Transverse colon (tissue), 3 donors: ENCODE results near the gene TTLL3.

Experiments
- CTCF ChIP-seq, 5 experiments: fragments of 200-600 bp in 3 of 5; fragments of 450-650 bp in 2 of 5; sonication (generic) in 3 of 5; IDR thresholded peaks; 1 replicate in 2 of 5; 2 replicates in 3 of 5; pipeline ENCODE4 v1.5.1; 2016 to 2017; ENCODE audit warnings: antibody characterized with exemption in 5 of 5, inconsistent platforms in 3 of 5, mild to moderate bottlenecking in 2 of 5, moderate library complexity in 1 of 5
- POLR2A ChIP-seq: fragments of 450-650 bp; IDR thresholded peaks from one replicate; pipeline ENCODE4 v1.6.1; 2016; ENCODE audit warnings: antibody characterized with exemption, mild to moderate bottlenecking, moderate library complexity

GRCh38 chr3:9859530-9860025 lies 49.5 kb downstream of the TTLL3 start:
- TF ChIP-seq CTCF (IDR thresholded peaks at IDR 0.05) = no peak
- no peak for TF ChIP-seq POLR2A
